HepG2 (cell line): ENCODE data around the gene TCAP. TPM values are rescaled to one million over a fixed set of nuclear protein-coding genes. Genes with fewer than 3 reads are reported as not detected.
A peak's percentile ranks its signal among the peaks of the same experiment; 100 is the strongest.

Experiments used
- ATAC-seq: fragments of 200-7000 bp; cut with Tn5 transposase; 3 replicates; pipeline ENCODE4 v1.9.1; 2020; ENCODE audit warnings: mild to moderate bottlenecking, moderate library complexity
- BruUV-seq: library from RNA; stranded (reverse); fragments of 400-500 nt; replicated peaks from 2 replicates; lab custom pipeline; 2021; lab: Mats Ljungman, UMichigan
- CTCF ChIA-PET: fragments of 300-600 bp; formaldehyde crosslinking; extraction: SDS; loops from one replicate; lab custom pipeline; 2021; ENCODE audit warnings: low total read pairs, inconsistent platforms, low intra/inter-chr PET ratio; lab: Yijun Ruan, JAX
- POLR2A ChIA-PET: fragments of 350-600 bp; sonication (Branson Sonifier 250); formaldehyde crosslinking; loops from one replicate; lab custom pipeline; 2020; ENCODE audit warnings: antibody characterized with exemption, inconsistent platforms; lab: Yijun Ruan, JAX
- DNase-seq: peaks from one replicate; pipeline ENCODE4 v3.0.0-alpha.2; 2015; ENCODE audit warnings: low spot score
- FAIRE-seq: peaks from 3 replicates; lab custom pipeline; 2011; peaks lifted over from hg19 to GRCh38; lab: Jason Lieb, UNC
- H2AFZ ChIP-seq: one replicate; pipeline ENCODE4 v1.6.1; 2011; ENCODE audit warnings: low read length, inconsistent platforms
- H3K27ac ChIP-seq: fragments of 300-600 bp; 3 replicates; pipeline ENCODE4 v1.8.0; 2011; ENCODE audit warnings: mixed run types, mild to moderate bottlenecking, mixed read lengths, low read length, inconsistent platforms; ENCODE audit not compliant: insufficient read depth; ENCODE audit errors: extremely low read length
- H3K27me3 ChIP-seq, 2 experiments: fragments of 200-600 bp in 1 of 2; 2 replicates in 1 of 2; 3 replicates in 1 of 2; pipeline versions ENCODE4 v1.6.0 to v1.8.0; 2011; ENCODE audit warnings: low read length in 2 of 2, mild to moderate bottlenecking in 2 of 2, moderate library complexity in 2 of 2, inconsistent platforms in 1 of 2; ENCODE audit not compliant: insufficient read depth in 2 of 2, control insufficient read depth in 1 of 2
- H3K36me3 ChIP-seq, 2 experiments: fragments of 200-600 bp in 1 of 2; replicated peaks in 1 of 2; 2 replicates in 1 of 2; 3 replicates in 1 of 2; pipeline versions ENCODE4 v1.5.1 to v1.8.0; 2011; ENCODE audit warnings: low read length in 2 of 2, inconsistent platforms in 1 of 2; ENCODE audit not compliant: insufficient read depth in 2 of 2, control insufficient read depth in 1 of 2
- H3K4me1 ChIP-seq: 2 replicates; pipeline ENCODE4 v1.5.1; 2012; ENCODE audit warnings: low read length, inconsistent platforms; ENCODE audit not compliant: insufficient read depth
- H3K4me2 ChIP-seq: 2 replicates; pipeline ENCODE4 v1.6.0; 2011; ENCODE audit warnings: low read depth, low read length, inconsistent platforms
- H3K4me3 ChIP-seq, 3 experiments: fragments of 200-600 bp in 1 of 3; sonication (generic), shearing (Covaris generic) in 1 of 3; replicated peaks in 1 of 3; 2 replicates each; pipeline ENCODE4 v1.5.1; 2011 to 2016; ENCODE audit warnings: low read length in 3 of 3, inconsistent platforms in 2 of 3, low read depth in 2 of 3, mild to moderate bottlenecking in 2 of 3, control low read depth in 1 of 3, mixed read lengths in 1 of 3; ENCODE audit not compliant: insufficient read depth in 1 of 3
- H3K79me2 ChIP-seq: one replicate; pipeline ENCODE4 v1.6.1; 2011; ENCODE audit warnings: low read length, inconsistent platforms; ENCODE audit not compliant: insufficient read depth
- H3K9ac ChIP-seq: 2 replicates; pipeline ENCODE4 v1.6.0; 2011; ENCODE audit warnings: mild to moderate bottlenecking, low read depth, low read length, inconsistent platforms; ENCODE audit not compliant: insufficient read depth
- H3K9me3 ChIP-seq: 2 replicates; pipeline ENCODE4 v1.5.1; 2012; ENCODE audit warnings: mild to moderate bottlenecking, low read length
- H4K20me1 ChIP-seq: 2 replicates; pipeline ENCODE4 v1.6.0; 2011; ENCODE audit warnings: inconsistent platforms, mild to moderate bottlenecking, low read length, moderate library complexity; ENCODE audit not compliant: insufficient read depth
- GZF1 ChIP-seq: sonication (generic); formaldehyde crosslinking; IDR thresholded peaks from 2 replicates; pipeline ENCODE4 v1.5.1; 2020; ENCODE audit warnings: mild to moderate bottlenecking, missing genetic modification reagents
- KDM4B ChIP-seq: sonication (generic); formaldehyde crosslinking; IDR thresholded peaks from 2 replicates; pipeline ENCODE4 v1.4.0; 2020; ENCODE audit warnings: missing genetic modification reagents
- MED8 ChIP-seq: sonication (generic); formaldehyde crosslinking; IDR thresholded peaks from 2 replicates; pipeline ENCODE4 v1.8.1; 2023; ENCODE audit warnings: mild to moderate bottlenecking, missing genetic modification reagents; ENCODE audit not compliant: insufficient replicate concordance
- MNT ChIP-seq: fragments of 450-650 bp; IDR thresholded peaks from 2 replicates; pipeline ENCODE4 v1.6.1; 2016
- ZBTB2 ChIP-seq: sonication (generic); formaldehyde crosslinking; IDR thresholded peaks from 2 replicates; pipeline ENCODE4 v1.8.0; 2022; ENCODE audit warnings: low read depth, missing genetic modification reagents
- WGBS: methylation state at CpG from one replicate; pipeline ENCODE4 v1.1.6; 2017; ENCODE audit warnings: low lambda C conversion rate; 5-methylcytosine and 5-hydroxymethylcytosine counted together
- in situ Hi-C: cut with HindIII; loops from 2 replicates; pipeline ENCODE4 v1.10.0; 2017; ENCODE audit warnings: low pct_unique_long_range_greater_than_20kb; ENCODE audit not compliant: extremely low pct_ligation_motif_present
- intact Hi-C: fragments of 100-400 bp; cut with micrococcal nuclease; formaldehyde crosslinking; loops from one replicate; pipeline ENCODE4 v1.10.0; 2022; ENCODE audit not compliant: unreplicated experiment
- polyA plus RNA-seq, 8 experiments: library from polyadenylated mRNA; depleted of rRNA in 3 of 8; stranded (reverse) in 7 of 8; unstranded in 1 of 8; fragments of >200 nt; fragmentation: Illumina TruSeq in 4 of 8; extraction: Trizol in 4 of 8; gene quantifications; 2 replicates each; pipeline versions ENCODE4 v1.2.1 to v1.2.3, GENCODE V29; 2011 to 2016; ENCODE audit warnings: low read depth in 4 of 8, missing spikeins in 1 of 8, mixed read lengths in 1 of 8; ENCODE audit not compliant: insufficient read depth in 1 of 8
- total RNA-seq, 5 experiments: library from RNA; depleted of rRNA; stranded (reverse); fragments of >200 nt; fragmentation: Illumina TruSeq; extraction: Trizol; gene quantifications; 2 replicates each; pipeline ENCODE4 v1.2.3, GENCODE V29; 2016; ENCODE audit warnings: low read depth in 1 of 5

Gene TCAP
- total and polyA plus RNA-seq, 2 of the 13 experiments (the other 11 are each of a cell fraction or from before 2014, with no cell fraction given) = 0.24 to 0.65 TPM

GRCh38 chr17:39659279-39660010 is 5.7 kb upstream of the TCAP start:
- intact Hi-C loops (no loop called here), in situ Hi-C loops (no loop called here)
- Histone ChIP-seq H2AFZ (no peak overlapping the region), H3K9me3 (no peaks in the 10 kb centered on the region), H3K4me2 (no peak overlapping the region), H3K79me2 (no peaks in the 10 kb centered on the region), H3K27ac (no peak overlapping the region), H3K4me1 (peaks cover 16% of the 10 kb centered on the region), H3K4me3 (no peak overlapping the region), H4K20me1 (no peaks in the 10 kb centered on the region), H3K27me3 (no peaks in the 10 kb centered on the region), H3K36me3 (peaks cover 25 to 33% of the 10 kb centered on the region in 2 experiments; a peak in 4 of 5 replicates), H3K9ac (no peak overlapping the region)
- ATAC-seq (no peak), FAIRE-seq (no peak), DNase-seq (no peak)
- 90% methylated on average over 15 of the region's 15 CpGs for WGBS
- no TSS peak for BruUV-seq
- ChIA-PET POLR2A (no interaction called here), CTCF (no interaction called here)
- TF ChIP-seq MNT = peak; percentile 27; the same call in 1 of the 2 replicates
- no peak for TF ChIP-seq GZF1 (CRISPR knock-in tag)

GRCh38 chr17:39660011-39660360 is 5.2 kb upstream of the TCAP start:
- ChIA-PET CTCF (no interaction called here), POLR2A (no interaction called here)
- Histone ChIP-seq H2AFZ (no peak overlapping the region), H3K4me2 (no peak overlapping the region), H4K20me1 (no peaks in the 10 kb centered on the region), H3K4me1 (peaks cover 21% of the 10 kb centered on the region), H3K9ac (no peak overlapping the region), H3K4me3 (no peak overlapping the region), H3K27ac (no peak overlapping the region), H3K36me3 (peaks cover 22 to 27% of the 10 kb centered on the region in 2 experiments; a peak in 4 of 5 replicates), H3K79me2 (no peaks in the 10 kb centered on the region), H3K27me3 (no peaks in the 10 kb centered on the region), H3K9me3 (no peaks in the 10 kb centered on the region)
- in situ Hi-C loops = no loop called here
- ATAC-seq = no peak
- intact Hi-C loops = no loop called here
- 91% methylated on average over 5 of the region's 5 CpGs for WGBS
- FAIRE-seq = no peak
- no peak for TF ChIP-seq ZBTB2 (CRISPR knock-in tag)
- TF ChIP-seq MED8 (CRISPR knock-in tag) = no peak
- no peak for TF ChIP-seq KDM4B (CRISPR knock-in tag)
- BruUV-seq = no TSS peak
- DNase-seq = no peak
